ENCODE measurements around the gene TSPAN18. TPM values are rescaled to one million over a fixed set of nuclear protein-coding genes. Genes with fewer than 3 reads are reported as not detected.

TSPAN18 gene
- total RNA-seq, 1 experiment from 2014 or later = not detected

DNA sequence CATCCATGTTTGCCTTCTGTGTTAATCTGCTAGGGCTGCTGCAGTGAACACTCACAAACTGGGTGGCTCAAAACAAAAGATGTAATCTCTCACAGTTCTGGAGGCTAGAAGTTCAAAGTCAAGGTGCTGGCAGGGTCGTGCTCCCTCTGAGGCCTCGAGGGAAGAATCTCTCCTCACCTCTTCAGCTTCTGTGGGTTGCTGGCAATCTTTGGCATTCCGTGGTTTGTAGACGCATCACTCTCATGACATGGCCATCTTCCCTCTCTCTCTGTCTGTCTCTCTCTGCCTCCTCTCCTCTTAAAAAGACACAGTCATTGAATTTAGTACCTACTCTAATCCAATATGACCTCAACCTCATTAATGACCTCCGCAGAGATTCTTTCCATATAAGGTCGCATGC lies 78.8 kb downstream of the TSPAN18 start:
- POLR2A ChIA-PET (ENCODE audit: unreplicated experiment) = no interaction called here
- no peaks in the 10 kb centered on the region for H3F3A ChIP-seq (ENCODE audit: low read length, unreplicated experiment)
- DNase-seq = no peak
- no peak overlapping the region for H3K4me3 ChIP-seq (ENCODE audit: low read length)
- TF ChIP-seq EZH2phosphoT487 (IDR thresholded peaks at IDR 0.05; ENCODE audit: borderline replicate concordance, low read length) (no peak), EZH2 (IDR thresholded peaks at IDR 0.05; ENCODE audit: low read length, unreplicated experiment) (no peak)
- TF ChIP-seq, protein P1, sequence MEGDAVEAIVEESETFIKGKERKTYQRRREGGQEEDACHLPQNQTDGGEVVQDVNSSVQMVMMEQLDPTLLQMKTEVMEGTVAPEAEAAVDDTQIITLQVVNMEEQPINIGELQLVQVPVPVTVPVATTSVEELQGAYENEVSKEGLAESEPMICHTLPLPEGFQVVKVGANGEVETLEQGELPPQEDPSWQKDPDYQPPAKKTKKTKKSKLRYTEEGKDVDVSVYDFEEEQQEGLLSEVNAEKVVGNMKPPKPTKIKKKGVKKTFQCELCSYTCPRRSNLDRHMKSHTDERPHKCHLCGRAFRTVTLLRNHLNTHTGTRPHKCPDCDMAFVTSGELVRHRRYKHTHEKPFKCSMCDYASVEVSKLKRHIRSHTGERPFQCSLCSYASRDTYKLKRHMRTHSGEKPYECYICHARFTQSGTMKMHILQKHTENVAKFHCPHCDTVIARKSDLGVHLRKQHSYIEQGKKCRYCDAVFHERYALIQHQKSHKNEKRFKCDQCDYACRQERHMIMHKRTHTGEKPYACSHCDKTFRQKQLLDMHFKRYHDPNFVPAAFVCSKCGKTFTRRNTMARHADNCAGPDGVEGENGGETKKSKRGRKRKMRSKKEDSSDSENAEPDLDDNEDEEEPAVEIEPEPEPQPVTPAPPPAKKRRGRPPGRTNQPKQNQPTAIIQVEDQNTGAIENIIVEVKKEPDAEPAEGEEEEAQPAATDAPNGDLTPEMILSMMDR (conservative IDR thresholded peaks at IDR 0.05; ENCODE audit: low read depth, low read length) = no peak
- H3K4me2 ChIP-seq (ENCODE audit: low read length) = no peak overlapping the region
- no peaks in the 10 kb centered on the region for H3K4me1 ChIP-seq (ENCODE audit: insufficient read depth, low read length)
- no peaks in the 10 kb centered on the region for H3K9me2 ChIP-seq (replicated peaks; ENCODE audit: low read length)
- no TSS peak for BruUV-seq (replicated peaks)
- H4K20me1 ChIP-seq (ENCODE audit: low read length) = no peaks in the 10 kb centered on the region
- ATAC-seq = no peak
- H2AFZ ChIP-seq (ENCODE audit: low read length) = no peak overlapping the region
- H3K9me3 ChIP-seq (ENCODE audit: low read length) = no peaks in the 10 kb centered on the region
- peaks cover 84% of the 10 kb centered on the region for H3K27me3 ChIP-seq (ENCODE audit: low read length)
- H3K36me3 ChIP-seq (ENCODE audit: low read depth, low read length) = no peaks in the 10 kb centered on the region
- intact Hi-C loops (cut with micrococcal nuclease) = no loop called here
- H3K79me2 ChIP-seq (ENCODE audit: low read length) = no peaks in the 10 kb centered on the region
- H3K27ac ChIP-seq (ENCODE audit: low read length) = no peak overlapping the region
- no peak overlapping the region for H3K9ac ChIP-seq (ENCODE audit: low read length)
- CTCF ChIA-PET = no interaction called here

DNA sequence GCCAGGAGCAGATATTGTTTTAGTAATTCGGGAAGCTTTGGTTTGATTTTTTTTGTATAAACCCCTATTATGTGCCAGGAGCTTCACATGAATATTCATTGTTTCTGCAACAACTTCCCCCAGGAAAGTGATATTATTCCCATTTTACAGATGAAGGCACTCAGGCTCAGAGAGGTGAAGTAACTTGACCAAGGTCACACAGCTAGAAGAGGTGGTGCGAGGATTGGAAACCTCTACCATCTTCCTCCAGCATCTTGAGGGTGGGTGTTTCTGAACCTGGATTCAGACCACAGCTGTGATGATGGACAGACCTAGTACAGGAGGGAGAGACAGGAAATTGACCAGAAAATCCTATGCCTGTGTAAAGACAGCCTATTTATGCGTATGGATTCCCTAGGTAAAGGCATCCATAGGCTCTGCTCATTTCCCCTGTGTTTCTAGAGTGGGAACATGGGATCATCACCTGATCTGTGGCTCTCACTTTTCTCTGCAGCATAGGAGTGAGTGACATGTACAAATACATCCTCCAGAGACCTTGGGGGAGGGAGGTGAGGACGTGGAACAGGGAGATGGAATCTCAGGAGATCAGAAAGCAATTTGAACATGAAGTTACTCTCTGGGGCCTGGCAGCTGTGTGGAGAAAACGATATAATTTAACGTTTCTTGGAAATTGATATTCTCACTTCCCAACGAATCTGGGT lies 81.4 kb downstream of the TSPAN18 start:
- Histone ChIP-seq H3K9me3 (ENCODE audit: low read length) (no peaks in the 10 kb centered on the region), H3K9me2 (replicated peaks; ENCODE audit: low read length) (no peaks in the 10 kb centered on the region), H3K4me3 (ENCODE audit: low read length) (no peak overlapping the region), H4K20me1 (ENCODE audit: low read length) (no peaks in the 10 kb centered on the region), H3K9ac (ENCODE audit: low read length) (no peak overlapping the region), H3K4me1 (ENCODE audit: insufficient read depth, low read length) (no peaks in the 10 kb centered on the region), H2AFZ (ENCODE audit: low read length) (no peak overlapping the region), H3K27ac (ENCODE audit: low read length) (no peak overlapping the region), H3F3A (ENCODE audit: low read length, unreplicated experiment) (no peaks in the 10 kb centered on the region), H3K27me3 (ENCODE audit: low read length) (peaks cover 58% of the 10 kb centered on the region), H3K36me3 (ENCODE audit: low read depth, low read length) (no peaks in the 10 kb centered on the region), H3K4me2 (ENCODE audit: low read length) (no peak overlapping the region), H3K79me2 (ENCODE audit: low read length) (no peaks in the 10 kb centered on the region)
- DNase-seq (no peak), ATAC-seq (no peak)
- CTCF ChIA-PET = no interaction called here
- no TSS peak for BruUV-seq (replicated peaks)
- POLR2A ChIA-PET (ENCODE audit: unreplicated experiment) = no interaction called here
- intact Hi-C loops (cut with micrococcal nuclease) = no loop called here
- TF ChIP-seq EZH2phosphoT487 (IDR thresholded peaks at IDR 0.05; ENCODE audit: borderline replicate concordance, low read length) (no peak), EZH2 (IDR thresholded peaks at IDR 0.05; ENCODE audit: low read length, unreplicated experiment) (no peak)
- TF ChIP-seq, protein P1 (conservative IDR thresholded peaks at IDR 0.05; ENCODE audit: low read depth, low read length) = no peak

DNA sequence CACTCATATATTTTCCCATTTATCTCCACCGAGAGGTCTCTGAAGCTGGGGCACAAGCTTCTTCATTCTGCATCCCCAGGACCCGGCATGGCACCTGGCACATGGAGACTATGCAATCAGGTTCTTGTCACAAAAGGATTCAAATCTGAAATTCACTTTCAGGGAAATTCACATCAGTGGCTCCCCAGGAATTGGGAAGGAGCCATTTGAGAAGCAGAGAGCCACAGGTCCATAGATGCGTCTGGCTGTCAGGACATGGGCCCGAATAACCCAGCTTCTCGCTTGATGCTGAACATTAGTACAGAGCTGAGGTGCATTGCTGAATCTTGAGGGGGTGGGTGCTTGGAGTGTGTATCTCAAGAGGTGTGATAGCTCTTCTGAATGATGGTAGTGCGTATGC lies 82.5 kb downstream of the TSPAN18 start:
- ChIA-PET CTCF (no interaction called here), POLR2A (ENCODE audit: unreplicated experiment) (no interaction called here)
- H3K27ac ChIP-seq (ENCODE audit: low read length) = no peak overlapping the region
- no peak for ATAC-seq
- no peak overlapping the region for H3K9ac ChIP-seq (ENCODE audit: low read length)
- H4K20me1 ChIP-seq (ENCODE audit: low read length) = no peaks in the 10 kb centered on the region
- no peaks in the 10 kb centered on the region for H3K4me1 ChIP-seq (ENCODE audit: insufficient read depth, low read length)
- BruUV-seq (replicated peaks) = no TSS peak
- no peak overlapping the region for H3K4me3 ChIP-seq (ENCODE audit: low read length)
- intact Hi-C loops (cut with micrococcal nuclease) = no loop called here
- TF ChIP-seq, protein P1 (conservative IDR thresholded peaks at IDR 0.05; ENCODE audit: low read depth, low read length) = no peak
- TF ChIP-seq EZH2phosphoT487 (IDR thresholded peaks at IDR 0.05; ENCODE audit: borderline replicate concordance, low read length) = no peak
- TF ChIP-seq EZH2 (IDR thresholded peaks at IDR 0.05; ENCODE audit: low read length, unreplicated experiment) = no peak
- H3K4me2 ChIP-seq (ENCODE audit: low read length) = no peak overlapping the region
- no peak for DNase-seq
- H3K9me3 ChIP-seq (ENCODE audit: low read length) = no peaks in the 10 kb centered on the region
- H3F3A ChIP-seq (ENCODE audit: low read length, unreplicated experiment) = no peaks in the 10 kb centered on the region
- no peaks in the 10 kb centered on the region for H3K9me2 ChIP-seq (replicated peaks; ENCODE audit: low read length)
- no peak overlapping the region for H2AFZ ChIP-seq (ENCODE audit: low read length)
- H3K27me3 ChIP-seq (ENCODE audit: low read length) = peaks cover 48% of the 10 kb centered on the region
- H3K36me3 ChIP-seq (ENCODE audit: low read depth, low read length) = no peaks in the 10 kb centered on the region
- H3K79me2 ChIP-seq (ENCODE audit: low read length) = no peaks in the 10 kb centered on the region
